Ureter (tissue), 1 donor: ENCODE measurements around the gene RAB11FIP4. TPM values are rescaled to one million over a fixed set of nuclear protein-coding genes. Genes with fewer than 3 reads are reported as not detected.
A peak's percentile ranks its signal among the peaks of the same experiment; 100 is the strongest.

Source experiments
- DNase-seq: peaks from one replicate; pipeline ENCODE4 v3.0.0-alpha.2; 2020; ENCODE audit warnings: low spot score
- total RNA-seq: library from RNA; stranded (reverse); gene quantifications from one replicate; pipeline ENCODE4 v1.2.4, GENCODE V29; 2023
- donor health status: DM: yes; HTN: yes; CAD: no.

The RAB11FIP4 gene
- total RNA-seq, 1 donor from 2014 or later, result 40.7 TPM

DNA sequence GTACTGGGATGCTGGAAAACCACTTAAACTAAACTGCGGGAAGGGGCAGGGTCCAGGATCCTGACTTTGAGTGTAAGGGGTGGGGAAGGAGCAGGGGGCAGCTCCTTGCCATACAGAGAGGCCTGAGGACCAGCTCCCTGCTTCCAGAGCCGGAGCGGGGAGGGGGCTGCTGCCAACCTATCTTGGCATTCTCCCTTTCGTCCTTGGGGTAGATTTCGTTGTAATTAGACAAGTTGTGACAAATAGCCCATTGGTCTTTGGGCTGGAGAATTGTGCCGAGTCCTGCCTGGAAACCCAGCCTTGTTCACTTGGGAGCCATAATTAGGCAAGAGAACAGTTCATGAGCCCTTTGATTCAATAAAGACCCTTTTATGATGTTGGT lies 175.5 kb downstream of the RAB11FIP4 start:
- DNase-seq, result no peak

GRCh38 chr17:31568121-31568520 lies 176.6 kb downstream of the RAB11FIP4 start:
- no peak for DNase-seq

- no peak for DNase-seq
These were observed 177.1 kb downstream of the RAB11FIP4 start for GRCh38 chr17:31568539-31568938.

GRCh38 chr17:31570231-31570630 lies 178.8 kb downstream of the RAB11FIP4 start:
- DNase-seq, result no peak

DNA sequence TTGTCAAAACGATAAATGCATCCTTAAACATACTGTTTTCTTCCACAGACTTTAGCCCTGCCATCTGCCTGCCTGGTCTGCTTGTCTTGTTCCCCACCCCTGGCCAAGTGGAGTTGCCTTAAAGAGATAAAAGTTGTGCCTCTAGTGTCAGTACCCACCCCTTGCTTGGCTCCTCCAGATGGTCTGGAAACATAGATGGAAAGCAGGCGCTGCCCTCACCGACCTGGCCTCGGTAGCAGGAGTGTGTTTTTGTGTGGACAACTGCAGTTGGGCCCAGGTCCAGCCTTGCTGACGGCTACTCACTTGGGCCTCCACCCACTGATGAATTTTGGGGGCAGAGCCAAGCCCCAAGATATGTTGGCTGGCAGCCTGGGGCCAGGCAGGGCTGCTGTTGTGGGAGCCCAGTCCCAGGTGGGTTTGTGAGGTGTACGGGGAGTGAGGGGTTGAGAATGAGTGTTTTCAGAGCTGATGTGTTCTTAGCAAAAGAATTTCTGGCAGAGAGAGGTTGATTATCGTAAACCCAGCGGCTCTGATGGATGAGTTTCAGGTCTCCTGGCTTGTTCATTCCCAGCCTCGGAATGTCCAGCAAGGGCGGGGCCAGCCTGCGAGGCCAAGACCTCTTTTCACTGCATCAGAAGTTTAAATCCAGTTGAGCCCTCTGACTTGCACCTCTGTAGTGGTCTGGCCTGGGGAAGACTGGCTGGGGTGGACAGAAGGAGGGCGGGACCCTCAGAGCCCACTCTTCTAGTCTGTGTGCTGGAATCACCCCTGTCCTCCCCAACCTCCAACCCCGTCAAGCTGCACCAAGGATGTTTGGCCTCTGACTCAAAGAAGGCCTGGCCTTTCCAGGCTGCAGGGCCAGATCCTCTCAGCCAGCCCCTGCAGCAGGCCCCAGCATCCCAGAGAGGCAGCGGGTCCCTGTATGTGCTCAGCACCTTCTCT lies 179.7 kb downstream of the RAB11FIP4 start:
- DNase-seq, result peak; percentile 70

DNA sequence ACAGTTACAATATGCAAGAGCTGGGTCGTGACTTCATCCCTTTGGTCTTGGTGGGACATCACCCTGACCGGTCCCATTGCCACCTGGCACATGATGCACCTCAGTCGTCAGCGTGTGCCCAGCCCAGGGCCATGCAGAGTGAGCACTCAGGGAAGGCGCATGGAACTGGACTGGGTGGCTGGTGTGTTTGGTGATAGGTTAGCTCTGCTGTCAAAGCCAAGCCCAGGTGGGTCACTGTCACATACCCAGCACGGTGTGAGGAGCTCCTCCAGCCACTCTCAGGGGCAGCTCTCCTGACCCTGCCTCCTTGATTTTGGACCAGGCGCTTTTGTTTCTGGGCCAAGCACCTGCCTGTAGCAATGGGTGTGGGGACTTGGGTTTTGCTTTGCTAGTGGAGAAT lies 180.9 kb downstream of the RAB11FIP4 start:
- DNase-seq, result no peak

GRCh38 chr17:31573047-31573446 lies 181.6 kb downstream of the RAB11FIP4 start:
- DNase-seq, result no peak

- DNase-seq, result no peak
These were observed 182.4 kb downstream of the RAB11FIP4 start for GRCh38 chr17:31573861-31574260.

- DNase-seq, result no peak
These were observed 183.0 kb downstream of the RAB11FIP4 start for GRCh38 chr17:31574458-31574857.

DNA sequence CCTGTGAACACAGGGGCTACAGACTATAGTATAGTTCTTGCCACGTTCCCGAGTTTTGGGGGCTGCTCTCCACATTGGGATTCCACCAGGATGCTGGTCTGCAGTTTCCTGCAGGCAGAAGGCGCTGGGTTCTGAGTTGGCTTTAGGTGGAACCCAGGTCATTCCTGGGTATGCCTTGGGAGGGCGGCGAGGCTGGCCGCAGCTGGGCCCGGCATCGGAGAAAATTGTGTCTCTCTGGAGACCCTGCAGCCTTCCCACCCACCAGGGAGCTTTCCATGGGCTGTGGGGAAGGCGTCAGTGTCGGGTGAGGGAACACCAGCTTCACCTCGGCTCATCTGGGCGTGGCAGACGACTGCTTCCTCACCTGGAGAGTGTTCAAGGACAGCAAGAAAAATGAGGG lies 183.6 kb downstream of the RAB11FIP4 start:
- no peak for DNase-seq

- DNase-seq, result no peak
These were observed 187.8 kb downstream of the RAB11FIP4 start for GRCh38 chr17:31579265-31579664.

DNA sequence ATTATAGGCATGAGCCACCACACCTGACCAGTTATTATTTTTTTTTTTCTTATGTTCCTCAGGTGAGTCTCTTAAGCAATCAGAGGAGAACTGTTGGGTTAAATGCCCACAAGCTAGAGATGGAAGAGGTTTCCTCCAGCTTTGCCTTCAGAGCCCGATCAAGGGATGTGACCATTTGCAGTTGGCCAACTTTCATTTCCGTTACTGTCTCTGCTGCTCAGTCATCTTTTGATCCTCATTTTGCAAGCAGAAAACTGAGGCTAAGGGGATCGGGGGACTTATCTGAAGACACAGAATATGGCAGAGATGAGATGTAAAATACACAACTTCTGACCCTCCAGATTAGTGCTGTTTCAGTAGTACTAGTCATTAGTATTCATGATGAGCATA lies 188.8 kb downstream of the RAB11FIP4 start:
- no peak for DNase-seq

GRCh38 chr17:31580706-31581490 lies 189.4 kb downstream of the RAB11FIP4 start:
- DNase-seq, result peak; percentile 89

DNA sequence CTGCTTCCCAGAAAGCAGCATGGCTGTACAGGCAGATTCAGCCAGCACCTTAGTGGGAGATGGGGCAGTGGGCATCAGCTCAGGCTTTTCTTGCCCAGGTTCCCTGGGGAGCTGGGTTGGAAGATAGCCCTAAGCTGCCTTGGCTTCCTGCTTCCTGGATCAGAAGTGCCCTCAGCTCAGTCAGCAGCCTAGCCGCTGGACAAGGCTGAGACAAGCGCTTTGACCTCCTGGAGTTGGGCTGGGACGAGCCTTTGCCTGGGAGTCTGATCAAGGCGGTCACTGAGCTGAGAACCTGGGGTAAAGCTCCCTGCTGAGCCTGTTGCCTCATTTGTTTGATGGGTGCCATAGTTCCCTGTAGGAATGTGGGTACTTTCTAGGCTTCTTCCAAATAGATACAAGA lies 190.0 kb downstream of the RAB11FIP4 start:
- DNase-seq, result no peak

- DNase-seq, result peak; percentile 61
These were observed 190.9 kb downstream of the RAB11FIP4 start for GRCh38 chr17:31582151-31582907.

DNA sequence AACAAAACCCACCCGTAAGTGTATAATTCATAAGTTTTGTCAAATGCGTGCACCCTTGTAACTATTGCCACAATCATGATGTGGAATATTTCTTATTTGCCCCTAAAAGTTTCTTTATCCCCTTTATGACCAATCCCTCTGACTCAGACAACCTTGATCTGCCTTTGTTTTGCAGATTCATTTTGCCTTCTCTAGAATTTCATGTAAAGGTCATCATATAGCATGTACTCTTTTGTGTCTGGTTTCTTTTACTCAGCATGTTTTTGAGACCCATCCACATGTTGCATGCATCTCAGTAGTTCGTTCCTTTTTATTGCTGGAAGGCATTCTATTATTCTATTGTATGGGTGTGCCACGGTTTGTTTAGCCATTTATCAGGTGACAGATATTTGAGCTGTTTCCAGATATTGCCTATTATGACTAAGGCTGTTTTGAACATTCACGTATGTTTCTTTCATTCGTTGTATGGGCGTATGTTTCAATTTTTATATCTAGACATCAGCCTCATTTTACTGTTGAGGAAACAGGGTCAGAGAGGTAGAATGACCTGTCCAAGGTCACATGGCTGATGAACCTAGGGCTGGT lies 192.4 kb downstream of the RAB11FIP4 start:
- no peak for DNase-seq

DNA sequence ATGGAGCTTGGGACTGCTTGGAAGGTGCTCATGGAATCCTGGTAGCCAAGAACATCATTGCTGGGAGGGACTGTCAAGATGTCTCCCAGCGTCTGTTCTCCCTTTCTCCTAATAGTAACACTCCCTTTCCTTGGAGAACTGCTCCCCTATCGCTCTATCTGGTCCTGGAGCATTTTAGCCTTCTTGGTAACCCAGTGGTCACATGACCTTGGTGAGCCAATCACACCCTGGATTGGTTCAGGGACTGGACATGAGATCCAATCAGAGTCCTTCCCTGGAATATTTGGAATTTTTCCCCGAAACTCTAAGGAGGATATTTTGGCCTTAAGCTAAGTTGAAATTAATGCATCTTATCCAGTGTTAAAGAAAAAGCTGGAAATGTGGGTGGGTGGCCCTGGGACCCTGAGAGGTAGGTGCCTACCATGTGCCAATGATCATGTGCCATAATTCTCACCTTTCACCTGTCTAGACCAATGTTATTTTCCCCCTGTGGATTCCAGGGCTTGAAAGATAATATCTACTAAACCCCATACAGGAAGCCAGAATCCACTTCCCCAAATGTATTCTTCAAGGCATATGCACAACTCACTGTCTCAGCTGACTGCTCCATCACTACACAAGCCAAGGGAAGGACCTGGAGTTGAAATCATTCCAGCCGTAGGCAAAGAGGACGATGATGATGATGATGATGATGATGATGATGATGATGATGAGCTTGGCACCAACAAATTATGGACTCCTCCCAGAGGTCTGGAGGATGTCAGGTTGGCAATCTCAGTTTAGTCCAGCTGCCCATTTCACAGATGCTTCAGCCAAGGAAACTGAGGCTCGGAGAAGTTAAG lies 193.2 kb downstream of the RAB11FIP4 start:
- DNase-seq, result no peak

GRCh38 chr17:31585280-31585630 lies 193.8 kb downstream of the RAB11FIP4 start:
- no peak for DNase-seq

DNA sequence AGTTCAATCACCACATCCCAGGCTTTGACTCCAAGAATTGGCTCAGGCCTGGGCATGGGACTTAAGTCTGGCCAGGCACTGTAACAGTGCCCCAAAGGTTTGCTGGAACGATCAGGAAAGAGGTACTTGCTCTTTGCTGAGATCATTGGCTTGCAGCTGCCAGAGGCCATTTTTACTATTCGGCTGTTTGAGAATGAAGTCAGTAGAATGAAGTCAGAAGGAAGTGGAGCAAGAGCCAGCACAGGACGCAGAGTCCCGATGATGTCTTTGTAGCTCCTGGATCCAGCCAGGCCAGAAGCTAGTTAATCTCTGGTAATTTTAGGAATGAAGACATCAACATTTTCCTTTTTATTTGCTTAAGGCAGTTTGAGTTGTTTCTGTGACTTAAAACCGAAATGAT lies 195.5 kb downstream of the RAB11FIP4 start:
- DNase-seq, result no peak

DNA sequence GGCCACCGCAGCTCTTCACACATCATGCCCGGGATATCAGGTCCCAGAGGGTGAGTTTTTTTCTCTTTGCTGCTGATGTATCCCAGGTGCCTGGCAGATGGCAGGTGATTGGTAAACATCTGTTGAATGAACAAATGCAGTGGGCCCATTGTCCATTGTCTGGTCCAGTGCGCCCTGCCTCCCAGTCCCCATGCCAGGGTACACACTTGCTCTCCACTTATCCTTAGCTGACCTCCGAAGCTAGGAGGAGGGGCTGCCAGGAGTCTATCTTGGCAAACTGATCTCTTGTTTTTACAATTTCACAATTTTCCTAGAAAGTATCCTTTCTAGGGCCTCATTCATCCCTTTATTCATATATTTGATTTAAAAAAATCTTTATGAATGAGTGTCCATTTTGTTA lies 196.0 kb downstream of the RAB11FIP4 start:
- DNase-seq, result no peak
